Activated naive CD4-positive, alpha-beta T cell treated with anti-CD3 and anti-CD28 coated beads for 36 hours (primary cell): ENCODE data around the gene PSENEN. TPM values are rescaled to one million over a fixed set of nuclear protein-coding genes. Genes with fewer than 3 reads are reported as not detected.
A peak's percentile ranks its signal among the peaks of the same experiment; 100 is the strongest.

Source experiments
- CTCF ChIA-PET: fragments of 350-600 bp; sonication (Branson Sonifier 250); formaldehyde crosslinking; loops from one replicate; lab custom pipeline; 2021; ENCODE audit warnings: antibody characterized with exemption; lab: Charles Lee
- DNase-seq: peaks from one replicate; pipeline ENCODE4 v3.0.0-alpha.2; 2020
- H3K27ac Mint-ChIP-seq: one replicate; pipeline ENCODE4 v1.8.0; 2021; ENCODE audit warnings: mild to moderate bottlenecking, mixed read lengths
- H3K27me3 Mint-ChIP-seq: one replicate; pipeline ENCODE4 v1.8.0; 2021; ENCODE audit warnings: low read depth, mixed read lengths
- H3K36me3 Mint-ChIP-seq: one replicate; pipeline ENCODE4 v1.8.0; 2021; ENCODE audit warnings: low read depth, mixed read lengths
- H3K4me1 Mint-ChIP-seq: one replicate; pipeline ENCODE4 v1.8.0; 2021; ENCODE audit warnings: low read depth, mixed read lengths
- H3K4me3 Mint-ChIP-seq: one replicate; pipeline ENCODE4 v1.8.0; 2021; ENCODE audit warnings: mild to moderate bottlenecking, moderate library complexity, mixed read lengths
- H3K9me3 Mint-ChIP-seq: one replicate; pipeline ENCODE4 v1.8.0; 2021; ENCODE audit warnings: mixed read lengths
- intact Hi-C: fragments of 100-400 bp; cut with micrococcal nuclease; formaldehyde crosslinking; loops from one replicate; pipeline ENCODE4 v1.15.1; 2023
- total RNA-seq, 2 experiments: library from RNA; stranded (reverse); gene quantifications; one replicate each; pipeline ENCODE4 v1.2.3, GENCODE V29; 2021

Gene PSENEN
- total RNA-seq, 2 experiments from 2014 or later: 32.4 to 37.7 TPM

- Mint-ChIP-seq H3K4me3 (peak within 1 kb of the TSS; percentile 98), H3K9me3 (no peaks in the 10 kb centered on the region), H3K27me3 (no peaks in the 10 kb centered on the region), H3K4me1 (peaks cover 44% of the 10 kb centered on the region), H3K36me3 (no peaks in the 10 kb centered on the region), H3K27ac (peak within 1 kb of the TSS; percentile 92)
- DNase-seq: peak; percentile 100
- intact Hi-C loops: loop anchor here (1.0 to 10.0 kb wide), 7 partner anchors 10 to 739 kb away; partner anchors contain the start of genes ARHGAP33, CAPNS1, HAUS5 and PROSER3
- CTCF ChIA-PET: interaction anchor here (0.9 to 1.7 kb wide), 5 partner anchors 9 to 71 kb away, joined by 3 to 9 read pairs (median 4); partner anchors contain the start of genes HSPB6 and PROSER3
These were observed 2.9 kb downstream of the PSENEN start, which contains the start of gene LIN37 for GRCh38 chr19:35748106-35749020. Gene LIN37 (plus strand): TSS chr19:35748576. CDS start chr19:35748725, 149 bp downstream.

DNA sequence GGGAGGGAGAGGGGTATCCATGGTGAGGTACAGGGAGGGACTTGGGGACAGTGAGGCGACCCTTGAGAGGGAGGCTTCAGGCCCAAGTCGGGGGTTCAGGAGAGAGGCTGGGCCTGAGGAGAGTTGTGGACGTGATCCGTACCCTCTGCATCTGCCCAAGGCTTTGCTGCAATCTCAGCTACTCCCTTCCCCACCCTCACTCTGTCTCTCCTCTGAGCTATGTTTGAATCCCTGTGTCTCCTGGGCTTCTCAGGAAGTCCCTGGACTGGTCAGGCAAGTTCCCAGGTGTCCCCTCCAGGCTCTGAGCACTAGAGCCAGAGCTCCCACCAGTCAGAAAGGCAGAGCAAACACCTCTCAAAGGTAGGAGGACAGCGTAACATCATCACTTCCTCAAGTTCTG is 4.7 kb downstream of the PSENEN start:
- Mint-ChIP-seq H3K9me3 (no peaks in the 10 kb centered on the region), H3K27me3 (no peaks in the 10 kb centered on the region), H3K4me1 (peaks cover 33% of the 10 kb centered on the region), H3K27ac (no peak overlapping the region), H3K36me3 (peaks cover 9% of the 10 kb centered on the region), H3K4me3 (peak overlapping the region; percentile 98)
- no peak for DNase-seq
- CTCF ChIA-PET: no interaction called here
- intact Hi-C loops: no loop called here

- Mint-ChIP-seq H3K27ac (no peak overlapping the region), H3K4me3 (no peak overlapping the region), H3K9me3 (no peaks in the 10 kb centered on the region), H3K4me1 (peaks cover 27% of the 10 kb centered on the region), H3K36me3 (peaks cover 13% of the 10 kb centered on the region), H3K27me3 (peaks cover 8% of the 10 kb centered on the region)
- intact Hi-C loops: no loop called here
- CTCF ChIA-PET: interaction anchor here (0.6 kb wide), 1 partner anchor 853 kb away, joined by 3 read pairs; the partner anchor contains the start of gene ZNF382
- no peak for DNase-seq
These were observed 6.6 kb downstream of the PSENEN start for GRCh38 chr19:35751839-35752745.

GRCh38 chr19:35752746-35753350 is 7.4 kb downstream of the PSENEN start:
- no peak overlapping the region for H3K27ac Mint-ChIP-seq
- H3K36me3 Mint-ChIP-seq: peaks cover 13% of the 10 kb centered on the region
- H3K9me3 Mint-ChIP-seq: no peaks in the 10 kb centered on the region
- H3K4me3 Mint-ChIP-seq: no peak overlapping the region
- DNase-seq: no peak
- intact Hi-C loops: no loop called here
- CTCF ChIA-PET: no interaction called here
- H3K27me3 Mint-ChIP-seq: peaks cover 8% of the 10 kb centered on the region
- H3K4me1 Mint-ChIP-seq: peaks cover 22% of the 10 kb centered on the region

- Mint-ChIP-seq H3K27me3 (peaks cover 8% of the 10 kb centered on the region), H3K36me3 (peaks cover 13% of the 10 kb centered on the region), H3K27ac (no peak overlapping the region), H3K4me1 (peaks cover 18% of the 10 kb centered on the region), H3K9me3 (no peaks in the 10 kb centered on the region), H3K4me3 (no peak overlapping the region)
- no peak for DNase-seq
- CTCF ChIA-PET: no interaction called here
- intact Hi-C loops: no loop called here
These were observed 8.4 kb downstream of the PSENEN start for GRCh38 chr19:35753634-35754369.

DNA sequence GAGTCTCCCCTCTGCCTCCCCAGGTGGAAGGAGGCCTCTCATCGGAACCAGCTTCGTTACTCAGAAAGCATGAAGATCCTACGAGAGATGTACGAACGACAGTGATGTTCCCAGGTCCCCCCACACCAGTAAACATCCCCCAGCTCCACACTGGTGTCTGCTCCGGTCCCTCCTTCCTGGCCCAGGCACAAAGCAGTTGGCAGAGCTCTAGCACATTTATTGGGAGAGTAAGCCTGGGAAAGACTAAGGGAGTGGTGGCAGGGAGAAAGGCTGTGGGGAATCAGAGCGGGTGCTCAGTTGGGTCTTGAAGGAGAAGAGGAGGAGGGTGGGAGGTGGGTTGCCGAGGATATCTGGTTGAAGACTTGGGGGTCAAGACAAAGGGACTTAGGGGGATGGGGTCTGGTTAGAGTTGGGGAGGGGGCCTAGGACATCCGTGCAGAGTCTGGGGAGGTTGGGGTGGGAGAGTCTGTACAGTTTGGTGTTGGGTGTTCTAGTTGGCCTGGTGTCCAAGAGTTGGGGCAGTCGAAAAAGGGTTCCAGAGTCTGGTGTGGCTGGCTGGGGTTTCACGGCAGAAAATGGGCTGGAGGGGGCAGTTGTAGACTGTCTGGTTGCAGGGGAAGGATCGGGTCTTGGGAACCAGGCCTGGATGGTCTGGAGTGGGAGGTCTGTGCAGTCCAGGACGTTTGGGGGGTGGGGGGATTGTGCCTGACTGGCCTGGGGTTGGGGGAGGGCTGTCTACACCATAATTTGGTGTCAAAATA is 9.1 kb downstream of the PSENEN start:
- CTCF ChIA-PET: no interaction called here
- H3K4me1 Mint-ChIP-seq: peaks cover 21% of the 10 kb centered on the region
- no peak for DNase-seq
- peaks cover 8% of the 10 kb centered on the region for H3K27me3 Mint-ChIP-seq
- peaks cover 17% of the 10 kb centered on the region for H3K36me3 Mint-ChIP-seq
- H3K4me3 Mint-ChIP-seq: no peak overlapping the region
- H3K27ac Mint-ChIP-seq: no peak overlapping the region
- H3K9me3 Mint-ChIP-seq: no peaks in the 10 kb centered on the region
- intact Hi-C loops: no loop called here

DNA sequence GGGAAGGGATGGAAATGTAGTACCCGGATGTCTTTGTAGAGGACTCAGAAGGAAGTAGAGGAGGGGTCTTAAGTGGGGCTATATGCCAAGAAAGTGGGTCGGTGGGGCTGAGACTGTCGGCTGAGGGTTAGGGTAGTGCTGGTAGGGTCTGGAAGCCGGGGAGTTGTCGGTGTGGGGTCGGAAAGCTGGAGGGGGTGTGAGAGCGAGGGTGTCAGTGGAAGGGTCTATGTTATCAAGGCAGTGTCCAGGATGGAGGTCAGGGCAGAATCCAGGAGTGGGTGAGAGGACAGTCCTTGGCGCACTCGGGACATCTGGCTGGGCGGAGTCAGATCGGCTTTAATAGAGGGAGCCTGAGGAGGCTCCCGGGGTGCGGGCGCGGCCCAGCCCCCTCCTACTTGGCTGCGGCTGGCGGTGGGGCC is 9.7 kb downstream of the PSENEN start:
- Mint-ChIP-seq H3K9me3 (no peaks in the 10 kb centered on the region), H3K27me3 (peaks cover 8% of the 10 kb centered on the region), H3K27ac (no peak overlapping the region), H3K36me3 (peaks cover 19% of the 10 kb centered on the region), H3K4me3 (no peak overlapping the region), H3K4me1 (peaks cover 20% of the 10 kb centered on the region)
- intact Hi-C loops: no loop called here
- no peak for DNase-seq
- CTCF ChIA-PET: no interaction called here

- no peak overlapping the region for H3K27ac Mint-ChIP-seq
- DNase-seq: peak; percentile 53
- peaks cover 8% of the 10 kb centered on the region for H3K27me3 Mint-ChIP-seq
- no peaks in the 10 kb centered on the region for H3K9me3 Mint-ChIP-seq
- peaks cover 20% of the 10 kb centered on the region for H3K4me1 Mint-ChIP-seq
- peak overlapping the region; percentile 55 for H3K4me3 Mint-ChIP-seq
- peaks cover 21% of the 10 kb centered on the region for H3K36me3 Mint-ChIP-seq
- intact Hi-C loops: loop anchor here (2.0 kb wide), 1 partner anchor 299 kb away; the partner anchor contains the start of genes THAP8 and WDR62
- CTCF ChIA-PET: no interaction called here
These were observed 10.3 kb downstream of the PSENEN start for GRCh38 chr19:35755550-35756376.

DNA sequence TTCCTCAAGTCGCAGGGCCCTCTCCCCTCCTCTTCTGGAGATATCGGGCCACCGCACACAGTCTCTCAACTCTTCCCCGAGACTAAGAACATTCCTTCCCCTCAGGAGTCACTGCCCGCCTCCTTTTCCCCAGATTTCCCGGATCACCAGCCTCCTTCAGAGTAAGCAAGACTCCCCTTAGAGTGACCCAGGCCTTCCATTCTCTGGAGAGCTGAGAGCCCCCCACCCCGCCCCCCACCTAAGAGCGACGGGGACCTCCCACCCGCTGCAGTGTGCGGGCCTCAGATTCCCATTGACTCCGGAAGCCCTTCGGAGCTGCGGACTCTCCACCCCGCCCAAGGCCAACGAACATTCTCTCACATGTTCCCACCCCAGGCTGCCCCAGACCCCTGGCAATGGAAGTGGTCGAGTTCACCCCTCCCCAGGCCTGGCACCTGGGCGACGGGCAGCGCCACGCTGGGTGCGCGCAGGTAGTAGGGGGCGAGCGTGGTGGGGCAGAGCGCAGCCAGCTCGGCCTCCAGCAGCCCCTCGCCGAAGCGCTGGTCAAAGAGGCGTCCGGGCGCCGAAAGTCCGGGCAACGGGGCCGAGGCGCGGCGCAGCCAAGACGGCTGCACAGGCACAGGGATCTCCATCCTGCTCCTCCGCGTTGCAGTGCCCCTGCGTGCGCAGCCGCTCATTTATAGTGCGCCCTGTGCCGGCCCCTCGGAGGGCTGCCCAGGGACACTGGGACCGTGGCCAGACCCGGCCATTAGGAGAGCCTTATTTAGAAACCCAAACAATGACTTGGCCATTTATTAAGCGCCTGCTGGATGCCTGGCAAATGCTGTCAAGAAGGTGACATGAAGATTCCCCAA is 11.2 kb downstream of the PSENEN start, which contains the start of gene HSPB6:
Gene HSPB6 (minus strand): TSS at position 653 of the 854 bp plus-strand sequence. CDS start 21 bp downstream, at position 632.
- peaks cover 20% of the 10 kb centered on the region for H3K4me1 Mint-ChIP-seq
- intact Hi-C loops: loop anchor here (2.0 kb wide), 1 partner anchor 298 kb away; the partner anchor contains the start of genes THAP8 and WDR62

More for the DNA sequence above, 11.2 kb downstream of the PSENEN start, which contains the start of gene HSPB6:
- peaks cover 8% of the 10 kb centered on the region for H3K27me3 Mint-ChIP-seq
- H3K9me3 Mint-ChIP-seq: no peaks in the 10 kb centered on the region
- H3K27ac Mint-ChIP-seq: peak within 1 kb of the TSS; percentile 92
- CTCF ChIA-PET: interaction anchor here (0.8 to 1.3 kb wide), 3 partner anchors 9 to 208 kb away, joined by 3 to 4 read pairs (median 4); partner anchors contain the start of genes IGFLR1 and LIN37
- H3K36me3 Mint-ChIP-seq: peaks cover 21% of the 10 kb centered on the region
- peak within 1 kb of the TSS; percentile 90 for H3K4me3 Mint-ChIP-seq
- DNase-seq: no peak
